Measurements from ENCODE around the gene HOXB2.
A peak's percentile ranks its signal among the peaks of the same experiment; 100 is the strongest.
"Not testable (repeated sequence)": the region's sequence is repeated elsewhere in the genome, so short reads cannot be mapped to it uniquely, and the experiment has no call there.

Gene HOXB2

GRCh38 chr17:48537316-48537715 lies 7.6 kb downstream of the HOXB2 start:
- no peak for DNase-seq

- DNase-seq = not testable (repeated sequence)
These were observed 8.9 kb downstream of the HOXB2 start for GRCh38 chr17:48535793-48536559.

GRCh38 chr17:48532261-48532660 lies 12.6 kb downstream of the HOXB2 start:
- no peak for DNase-seq

- no peak for DNase-seq
These were observed 14.0 kb downstream of the HOXB2 start, which contains the start of gene HOXB1 for GRCh38 chr17:48530887-48531272. Gene HOXB1 (minus strand): TSS chr17:48531011. CDS start chr17:48530904, 107 bp downstream.

GRCh38 chr17:48530208-48530886 lies 14.6 kb downstream of the HOXB2 start:
- DNase-seq = no peak

GRCh38 chr17:48529683-48530009 lies 15.3 kb downstream of the HOXB2 start:
- no peak for DNase-seq

GRCh38 chr17:48528936-48529682 lies 15.8 kb downstream of the HOXB2 start:
- no peak for DNase-seq

GRCh38 chr17:48528153-48528935 lies 16.6 kb downstream of the HOXB2 start:
- no peak for DNase-seq

- DNase-seq = no peak
These were observed 17.4 kb downstream of the HOXB2 start for GRCh38 chr17:48527547-48527932.

GRCh38 chr17:48526608-48527546 lies 18.0 kb downstream of the HOXB2 start:
- DNase-seq = no peak

- no peak for DNase-seq
These were observed 21.9 kb downstream of the HOXB2 start for GRCh38 chr17:48523010-48523409.

- DNase-seq = no peak
These were observed 22.8 kb downstream of the HOXB2 start for GRCh38 chr17:48522031-48522653.

GRCh38 chr17:48520631-48521079 lies 24.3 kb downstream of the HOXB2 start:
- DNase-seq = no peak

- no peak for DNase-seq
These were observed 25.5 kb downstream of the HOXB2 start for GRCh38 chr17:48519427-48519826.

GRCh38 chr17:48517478-48517877 lies 27.4 kb downstream of the HOXB2 start:
- no peak for DNase-seq

- no peak for DNase-seq
These were observed 28.7 kb downstream of the HOXB2 start for GRCh38 chr17:48515925-48516900.

GRCh38 chr17:48514477-48514876 lies 30.4 kb downstream of the HOXB2 start:
- no peak for DNase-seq

- peak in 1 of 2 experiments; percentile 24 for DNase-seq
These were observed 31.0 kb downstream of the HOXB2 start for GRCh38 chr17:48513666-48514455.

GRCh38 chr17:48513097-48513496 lies 31.8 kb downstream of the HOXB2 start:
- DNase-seq = no peak
